ENCODE measurements around the gene ITPK1.

The ITPK1 gene

GRCh38 chr14:93084866-93085857 is 30.6 kb downstream of the ITPK1 start:
- TF ChIP-seq USF1 (IDR thresholded peaks at IDR 0.05) (no peak), TAF1 (IDR thresholded peaks at IDR 0.05; ENCODE audit: low read depth) (no peak), TCF12 (IDR thresholded peaks at IDR 0.05; ENCODE audit: low read depth) (no peak), TEAD4 (IDR thresholded peaks at IDR 0.05) (no peak), CEBPB (IDR thresholded peaks at IDR 0.05) (no peak), YY1 (IDR thresholded peaks at IDR 0.05; ENCODE audit: low read depth) (no peak), FOXM1 (IDR thresholded peaks at IDR 0.05; ENCODE audit: borderline replicate concordance, low read depth) (no peak), RAD21 (IDR thresholded peaks at IDR 0.05; ENCODE audit: low read depth) (no peak), NFIC (IDR thresholded peaks at IDR 0.05) (no peak), EGR1 (IDR thresholded peaks at IDR 0.05) (no peak), CREB1 (IDR thresholded peaks at IDR 0.05; ENCODE audit: low read depth) (no peak)

DNA sequence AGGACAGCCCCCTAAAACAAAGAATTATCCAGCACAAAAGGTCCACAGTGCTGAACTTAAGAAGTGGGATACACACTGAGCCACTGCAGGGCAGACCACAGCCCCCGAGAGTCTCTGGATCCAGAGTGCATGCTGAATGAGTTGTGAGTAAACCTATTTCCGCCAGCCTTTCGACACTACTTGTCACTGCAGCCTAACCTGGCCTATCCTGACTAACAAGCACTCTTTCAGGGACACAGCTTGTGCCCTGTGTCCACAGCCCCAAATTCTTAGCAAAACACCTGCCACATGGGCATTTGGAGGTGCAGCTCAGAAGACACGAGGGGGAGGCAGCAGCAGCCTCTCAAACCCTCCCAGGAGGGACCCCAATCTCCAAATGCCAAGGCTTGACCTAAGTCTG is 31.3 kb downstream of the ITPK1 start:
- TF ChIP-seq EGR1 (IDR thresholded peaks at IDR 0.05): no peak
- no peak for TF ChIP-seq EP300 (IDR thresholded peaks at IDR 0.05; ENCODE audit: borderline replicate concordance)
- TF ChIP-seq YY1 (IDR thresholded peaks at IDR 0.05; ENCODE audit: low read depth): no peak
- TF ChIP-seq TCF12 (IDR thresholded peaks at IDR 0.05; ENCODE audit: low read depth): no peak
- no peak for TF ChIP-seq CEBPB (IDR thresholded peaks at IDR 0.05)
- no peak for TF ChIP-seq ZBTB7A (IDR thresholded peaks at IDR 0.05; ENCODE audit: low read depth)
- no peak for TF ChIP-seq USF1 (IDR thresholded peaks at IDR 0.05)
- no peak for TF ChIP-seq CREB1 (IDR thresholded peaks at IDR 0.05; ENCODE audit: low read depth)
- TF ChIP-seq, protein P1, sequence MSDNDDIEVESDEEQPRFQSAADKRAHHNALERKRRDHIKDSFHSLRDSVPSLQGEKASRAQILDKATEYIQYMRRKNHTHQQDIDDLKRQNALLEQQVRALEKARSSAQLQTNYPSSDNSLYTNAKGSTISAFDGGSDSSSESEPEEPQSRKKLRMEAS (IDR thresholded peaks at IDR 0.05): no peak
- no peak for TF ChIP-seq TEAD4 (IDR thresholded peaks at IDR 0.05)
- TF ChIP-seq RAD21 (IDR thresholded peaks at IDR 0.05; ENCODE audit: low read depth): no peak
- no peak for TF ChIP-seq NFIC (IDR thresholded peaks at IDR 0.05)
- no peak for TF ChIP-seq FOXM1 (IDR thresholded peaks at IDR 0.05; ENCODE audit: borderline replicate concordance, low read depth)
- TF ChIP-seq, protein P2, sequence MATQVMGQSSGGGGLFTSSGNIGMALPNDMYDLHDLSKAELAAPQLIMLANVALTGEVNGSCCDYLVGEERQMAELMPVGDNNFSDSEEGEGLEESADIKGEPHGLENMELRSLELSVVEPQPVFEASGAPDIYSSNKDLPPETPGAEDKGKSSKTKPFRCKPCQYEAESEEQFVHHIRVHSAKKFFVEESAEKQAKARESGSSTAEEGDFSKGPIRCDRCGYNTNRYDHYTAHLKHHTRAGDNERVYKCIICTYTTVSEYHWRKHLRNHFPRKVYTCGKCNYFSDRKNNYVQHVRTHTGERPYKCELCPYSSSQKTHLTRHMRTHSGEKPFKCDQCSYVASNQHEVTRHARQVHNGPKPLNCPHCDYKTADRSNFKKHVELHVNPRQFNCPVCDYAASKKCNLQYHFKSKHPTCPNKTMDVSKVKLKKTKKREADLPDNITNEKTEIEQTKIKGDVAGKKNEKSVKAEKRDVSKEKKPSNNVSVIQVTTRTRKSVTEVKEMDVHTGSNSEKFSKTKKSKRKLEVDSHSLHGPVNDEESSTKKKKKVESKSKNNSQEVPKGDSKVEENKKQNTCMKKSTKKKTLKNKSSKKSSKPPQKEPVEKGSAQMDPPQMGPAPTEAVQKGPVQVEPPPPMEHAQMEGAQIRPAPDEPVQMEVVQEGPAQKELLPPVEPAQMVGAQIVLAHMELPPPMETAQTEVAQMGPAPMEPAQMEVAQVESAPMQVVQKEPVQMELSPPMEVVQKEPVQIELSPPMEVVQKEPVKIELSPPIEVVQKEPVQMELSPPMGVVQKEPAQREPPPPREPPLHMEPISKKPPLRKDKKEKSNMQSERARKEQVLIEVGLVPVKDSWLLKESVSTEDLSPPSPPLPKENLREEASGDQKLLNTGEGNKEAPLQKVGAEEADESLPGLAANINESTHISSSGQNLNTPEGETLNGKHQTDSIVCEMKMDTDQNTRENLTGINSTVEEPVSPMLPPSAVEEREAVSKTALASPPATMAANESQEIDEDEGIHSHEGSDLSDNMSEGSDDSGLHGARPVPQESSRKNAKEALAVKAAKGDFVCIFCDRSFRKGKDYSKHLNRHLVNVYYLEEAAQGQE (IDR thresholded peaks at IDR 0.05; ENCODE audit: low read depth): no peak
- TF ChIP-seq TAF1 (IDR thresholded peaks at IDR 0.05; ENCODE audit: low read depth): no peak

- TF ChIP-seq CEBPB (IDR thresholded peaks at IDR 0.05) (no peak), TCF12 (IDR thresholded peaks at IDR 0.05; ENCODE audit: low read depth) (no peak), USF1 (IDR thresholded peaks at IDR 0.05) (no peak), EP300 (IDR thresholded peaks at IDR 0.05; ENCODE audit: borderline replicate concordance) (no peak), RAD21 (IDR thresholded peaks at IDR 0.05; ENCODE audit: low read depth) (no peak), FOXM1 (IDR thresholded peaks at IDR 0.05; ENCODE audit: borderline replicate concordance, low read depth) (no peak), YY1 (IDR thresholded peaks at IDR 0.05; ENCODE audit: low read depth) (no peak), CREB1 (IDR thresholded peaks at IDR 0.05; ENCODE audit: low read depth) (no peak), TAF1 (IDR thresholded peaks at IDR 0.05; ENCODE audit: low read depth) (no peak), ZBTB7A (IDR thresholded peaks at IDR 0.05; ENCODE audit: low read depth) (no peak), TEAD4 (IDR thresholded peaks at IDR 0.05) (no peak), NFIC (IDR thresholded peaks at IDR 0.05) (no peak), EGR1 (IDR thresholded peaks at IDR 0.05) (no peak)
- TF ChIP-seq, protein P1 (IDR thresholded peaks at IDR 0.05): no peak
- TF ChIP-seq, protein P2 (IDR thresholded peaks at IDR 0.05; ENCODE audit: low read depth): no peak
These were observed 31.8 kb downstream of the ITPK1 start for GRCh38 chr14:93083917-93084316.

- TF ChIP-seq, protein P1 (IDR thresholded peaks at IDR 0.05): no peak
These were observed 33.1 kb downstream of the ITPK1 start for GRCh38 chr14:93082576-93083001.

All from Ishikawa (cell line).